NCI-H187 treated with DMSO at 0.1 percent for 48 hours (cell line): Measurements from ENCODE around the gene FOXS1.
A peak's percentile ranks its signal among the peaks of the same experiment; 100 is the strongest.
"Not testable (repeated sequence)": the region's sequence is repeated elsewhere in the genome, so short reads cannot be mapped to it uniquely, and the experiment has no call there.

Experiments used
- DNase-seq: peaks from one replicate; lab custom pipeline; 2025; lab: John Stamatoyannopoulos, UW

FOXS1 gene

GRCh38 chr20:31822421-31823330 is 22.7 kb downstream of the FOXS1 start:
- DNase-seq = peak; percentile 22

GRCh38 chr20:31821427-31821826 is 24.0 kb downstream of the FOXS1 start:
- DNase-seq = no peak

GRCh38 chr20:31820228-31820627 is 25.2 kb downstream of the FOXS1 start:
- DNase-seq = no peak

GRCh38 chr20:31819083-31819784 is 26.2 kb downstream of the FOXS1 start, which contains the start of gene MYLK2:
Gene MYLK2 (plus strand): TSS chr20:31819356. CDS start chr20:31819581, 225 bp downstream.
- DNase-seq = no peak

- no peak for DNase-seq
Observed at GRCh38 chr20:31818376-31818908, 27.0 kb downstream of the FOXS1 start.

GRCh38 chr20:31817461-31817860 is 27.9 kb downstream of the FOXS1 start:
- DNase-seq = no peak

- no peak for DNase-seq
Observed at GRCh38 chr20:31816221-31816620, 29.2 kb downstream of the FOXS1 start.

- DNase-seq = no peak
Observed at GRCh38 chr20:31815408-31816188, 29.8 kb downstream of the FOXS1 start.

GRCh38 chr20:31814142-31814541 is 31.3 kb downstream of the FOXS1 start:
- DNase-seq = not testable (repeated sequence)

- no peak for DNase-seq
Observed at GRCh38 chr20:31813611-31814010, 31.8 kb downstream of the FOXS1 start.

- no peak for DNase-seq
Observed at GRCh38 chr20:31811796-31812728, 33.3 kb downstream of the FOXS1 start.

- DNase-seq = no peak
Observed at GRCh38 chr20:31811198-31811597, 34.2 kb downstream of the FOXS1 start.

GRCh38 chr20:31809661-31810060 is 35.7 kb downstream of the FOXS1 start:
- DNase-seq = no peak

- no peak for DNase-seq
Observed at GRCh38 chr20:31808481-31808880, 36.9 kb downstream of the FOXS1 start.

- no peak for DNase-seq
Observed at GRCh38 chr20:31806564-31807355, 38.6 kb downstream of the FOXS1 start.

- no peak for DNase-seq
Observed at GRCh38 chr20:31803552-31804291, 41.7 kb downstream of the FOXS1 start.

GRCh38 chr20:31801508-31801907 is 43.9 kb downstream of the FOXS1 start:
- no peak for DNase-seq

- DNase-seq = no peak
Observed at GRCh38 chr20:31797364-31797763, 48.0 kb downstream of the FOXS1 start.
